ENCODE results near the gene VWDE.

DNA sequence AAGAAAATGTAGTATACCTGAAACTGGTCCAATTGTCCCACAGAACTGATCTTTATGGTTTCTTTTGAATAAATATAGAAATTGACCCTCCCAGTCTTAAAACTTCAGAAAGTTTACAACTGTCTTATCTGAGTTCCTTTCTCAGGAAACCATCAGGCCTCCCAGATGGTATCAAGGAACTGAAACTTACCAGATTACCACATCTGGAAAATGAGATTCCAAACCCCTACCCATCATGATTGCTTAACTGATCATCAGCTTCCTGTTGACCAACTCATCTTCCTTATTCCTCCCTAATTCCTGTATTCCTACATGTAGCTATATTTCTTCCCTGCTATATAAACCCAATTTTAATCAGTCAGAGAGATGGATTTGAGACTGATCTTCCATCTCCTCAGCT lies 5.5 kb downstream of the VWDE start:
- TF ChIP-seq L3MBTL2 (conservative IDR thresholded peaks at IDR 0.05): no peak
- no peak for TF ChIP-seq BHLHE40 (IDR thresholded peaks at IDR 0.05; ENCODE audit: borderline replicate concordance)
- TF ChIP-seq FOXM1 (IDR thresholded peaks at IDR 0.05; ENCODE audit: borderline replicate concordance): no peak
- TF ChIP-seq, protein P1, sequence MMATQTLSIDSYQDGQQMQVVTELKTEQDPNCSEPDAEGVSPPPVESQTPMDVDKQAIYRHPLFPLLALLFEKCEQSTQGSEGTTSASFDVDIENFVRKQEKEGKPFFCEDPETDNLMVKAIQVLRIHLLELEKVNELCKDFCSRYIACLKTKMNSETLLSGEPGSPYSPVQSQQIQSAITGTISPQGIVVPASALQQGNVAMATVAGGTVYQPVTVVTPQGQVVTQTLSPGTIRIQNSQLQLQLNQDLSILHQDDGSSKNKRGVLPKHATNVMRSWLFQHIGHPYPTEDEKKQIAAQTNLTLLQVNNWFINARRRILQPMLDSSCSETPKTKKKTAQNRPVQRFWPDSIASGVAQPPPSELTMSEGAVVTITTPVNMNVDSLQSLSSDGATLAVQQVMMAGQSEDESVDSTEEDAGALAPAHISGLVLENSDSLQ (IDR thresholded peaks at IDR 0.05): no peak
- no peak for TF ChIP-seq FOXA1 (IDR thresholded peaks at IDR 0.05)
- no peak for TF ChIP-seq FOXK2 (IDR thresholded peaks at IDR 0.05)

Data from HEK293T (cell line).